ENCODE data around the gene MAT2A.

MAT2A gene

GRCh38 chr2:85514323-85514722 is 24.6 kb upstream of the MAT2A start:
- TF ChIP-seq CTCF (IDR thresholded peaks at IDR 0.05; ENCODE audit: low read depth, low read length) = no peak
- no peak for DNase-seq (ENCODE audit: extremely low read depth, low read depth)

- TF ChIP-seq CTCF (IDR thresholded peaks at IDR 0.05; ENCODE audit: low read depth, low read length) = no peak
- no peak for DNase-seq (ENCODE audit: extremely low read depth, low read depth)
Observed at GRCh38 chr2:85516653-85517389, 22.1 kb upstream of the MAT2A start.

GRCh38 chr2:85522090-85522647 is 16.8 kb upstream of the MAT2A start:
- TF ChIP-seq CTCF (IDR thresholded peaks at IDR 0.05; ENCODE audit: low read depth, low read length) = no peak
- no peak for DNase-seq (ENCODE audit: extremely low read depth, low read depth)

GRCh38 chr2:85523062-85523902 is 15.7 kb upstream of the MAT2A start:
- no peak for DNase-seq (ENCODE audit: extremely low read depth, low read depth)
- no peak for TF ChIP-seq CTCF (IDR thresholded peaks at IDR 0.05; ENCODE audit: low read depth, low read length)

- no peak for TF ChIP-seq CTCF (IDR thresholded peaks at IDR 0.05; ENCODE audit: low read depth, low read length)
Observed at GRCh38 chr2:85523903-85524335, 15.0 kb upstream of the MAT2A start.

GRCh38 chr2:85524336-85524908 is 14.5 kb upstream of the MAT2A start:
- DNase-seq (ENCODE audit: extremely low read depth, low read depth) = no peak
- no peak for TF ChIP-seq CTCF (IDR thresholded peaks at IDR 0.05; ENCODE audit: low read depth, low read length)

More at GRCh38 chr2:85523903-85524335, 15.0 kb upstream of the MAT2A start:
- DNase-seq (ENCODE audit: extremely low read depth, low read depth) = no peak
